Coronary artery (tissue), 2 donors: ENCODE results near the gene PIK3AP1.
"Not testable (repeated sequence)": the region's sequence is repeated elsewhere in the genome, so short reads cannot be mapped to it uniquely, and the experiment has no call there.

Experiments
- DNase-seq: peaks from one replicate; pipeline ENCODE4 v3.0.0-alpha.2; 2017; ENCODE audit warnings: low spot score
- H3K27ac ChIP-seq, 2 donors: fragments of 200-600 bp; sonication (generic); one replicate each; pipeline ENCODE4 v1.5.1; 2016 to 2019
- H3K4me3 ChIP-seq: fragments of 200-600 bp; sonication (generic); 2 replicates; pipeline ENCODE4 v1.5.1; 2016; ENCODE audit warnings: mild to moderate bottlenecking, moderate library complexity
- CTCF ChIP-seq: fragments of 200-600 bp; sonication (generic); IDR thresholded peaks from one replicate; pipeline ENCODE4 v1.5.1; 2019; ENCODE audit warnings: antibody characterized with exemption

The PIK3AP1 gene

GRCh38 chr10:96681524-96681923 is 38.8 kb downstream of the PIK3AP1 start:
- TF ChIP-seq CTCF = no peak
- H3K4me3 ChIP-seq = no peak overlapping the region
- no peak overlapping the region for H3K27ac ChIP-seq
- no peak for DNase-seq

GRCh38 chr10:96680463-96680862 is 39.9 kb downstream of the PIK3AP1 start:
- not testable (repeated sequence) for H3K4me3 ChIP-seq, H3K27ac ChIP-seq, DNase-seq

DNA sequence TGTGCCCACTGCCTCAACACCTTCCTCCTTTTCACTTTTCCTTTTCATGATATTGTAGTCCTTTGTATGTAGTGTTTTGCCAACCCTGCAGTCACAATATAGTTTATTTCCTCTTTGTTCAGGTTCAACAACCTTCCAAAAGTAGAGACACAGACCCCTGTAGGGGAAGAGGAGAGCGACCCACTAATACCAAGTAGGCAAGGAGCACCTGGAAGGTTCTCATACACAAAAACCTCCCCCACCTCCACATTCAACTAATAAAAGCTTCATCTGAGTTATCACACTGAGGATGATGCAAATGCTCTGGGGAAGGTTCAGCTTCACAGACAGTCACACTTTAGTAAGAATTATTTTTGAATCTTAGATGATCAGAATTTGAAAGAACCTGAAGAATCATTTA is 41.6 kb downstream of the PIK3AP1 start:
- DNase-seq = no peak
- H3K4me3 ChIP-seq = no peak overlapping the region
- no peak overlapping the region for H3K27ac ChIP-seq
- TF ChIP-seq CTCF = no peak

DNA sequence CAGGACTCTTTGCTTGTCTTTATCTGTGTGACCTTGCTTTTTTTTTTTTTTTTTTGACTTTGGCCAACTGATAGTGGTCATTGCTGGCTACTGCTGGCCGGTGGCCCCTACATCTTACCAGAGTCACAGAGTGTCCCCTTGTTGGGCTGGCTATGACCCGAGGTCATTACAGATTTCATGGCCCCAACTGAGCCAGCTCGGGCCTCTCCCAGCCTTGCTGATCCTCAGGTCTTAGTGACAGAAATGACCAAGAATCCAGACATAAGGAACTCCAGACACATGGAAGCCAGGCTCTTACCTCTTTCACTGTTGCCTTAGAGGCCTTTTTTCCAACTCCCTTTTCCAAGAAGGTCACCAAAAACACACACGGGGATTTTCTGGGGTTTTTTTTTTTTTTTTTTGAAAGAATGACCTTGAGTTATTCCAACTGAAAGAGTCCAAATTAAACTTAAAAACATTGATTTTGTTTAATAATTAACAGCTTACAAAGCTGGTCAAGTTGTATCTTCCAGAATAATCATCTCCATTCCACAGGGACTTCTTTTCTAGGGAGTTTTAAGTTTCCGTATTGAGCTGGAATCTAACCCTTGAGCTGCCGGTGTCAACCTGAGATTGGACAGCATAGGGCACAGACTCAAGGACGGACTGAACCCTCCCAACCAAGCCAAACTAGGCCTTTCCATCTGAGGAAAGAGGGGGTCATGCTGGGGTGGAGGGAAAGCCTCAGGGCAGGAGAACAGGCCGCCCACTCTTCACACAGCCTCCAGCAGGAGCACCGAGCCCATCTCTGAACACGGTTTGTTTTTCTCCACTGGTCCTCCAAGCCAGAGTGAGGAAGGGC is 43.8 kb downstream of the PIK3AP1 start:
- Histone ChIP-seq H3K27ac (no peak overlapping the region), H3K4me3 (no peak overlapping the region)
- DNase-seq = no peak
- TF ChIP-seq CTCF = no peak

GRCh38 chr10:96675846-96676245 is 44.5 kb downstream of the PIK3AP1 start:
- H3K27ac ChIP-seq = no peak overlapping the region
- no peak overlapping the region for H3K4me3 ChIP-seq
- TF ChIP-seq CTCF = no peak
- no peak for DNase-seq

GRCh38 chr10:96673318-96674099 is 46.8 kb downstream of the PIK3AP1 start:
- H3K27ac ChIP-seq = peak overlapping the region; percentile 35 to 47
- TF ChIP-seq CTCF = no peak

DNA sequence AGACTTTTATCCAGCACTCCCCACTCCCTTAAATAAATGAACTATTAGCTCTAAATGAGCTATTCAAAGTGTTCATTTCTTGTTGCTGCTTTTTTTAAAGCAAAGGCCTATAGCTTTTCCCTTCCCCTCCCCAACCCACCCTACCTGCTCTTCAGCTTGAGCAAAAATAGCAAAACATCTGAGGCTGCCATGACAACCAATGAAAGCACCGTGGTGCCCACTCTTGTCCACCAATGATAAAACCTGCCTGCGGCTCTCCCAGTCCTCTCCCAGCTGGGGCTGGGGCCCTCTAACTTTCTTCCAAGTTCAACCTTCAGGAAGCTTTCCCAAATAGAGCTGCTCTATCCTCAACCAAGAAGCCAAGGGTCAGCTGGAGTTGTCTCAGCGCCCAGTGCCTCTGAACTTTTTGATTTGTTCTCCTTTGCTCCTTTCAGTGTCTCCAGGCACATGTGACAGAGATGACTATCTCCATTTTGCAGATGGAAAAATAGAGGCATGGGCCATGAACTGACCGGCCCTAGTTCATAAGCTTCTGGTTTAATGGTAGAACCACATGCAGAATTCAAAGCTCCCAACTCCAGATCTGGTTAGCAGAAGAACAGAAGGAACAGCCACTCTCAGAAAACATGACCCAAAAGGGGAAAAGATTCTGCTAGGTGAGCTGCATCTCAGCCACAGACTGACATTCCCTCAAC is 47.7 kb downstream of the PIK3AP1 start:
- Histone ChIP-seq H3K4me3 (no peak overlapping the region), H3K27ac (peak overlapping the region in 1 of 2 donors; percentile 47)
- no peak for DNase-seq
- no peak for TF ChIP-seq CTCF

More at GRCh38 chr10:96673318-96674099, 46.8 kb downstream of the PIK3AP1 start:
- DNase-seq = no peak
- peak overlapping the region; percentile 26 for H3K4me3 ChIP-seq
